ENCODE data around the gene CTU1. TPM values are rescaled to one million over a fixed set of nuclear protein-coding genes. Genes with fewer than 3 reads are reported as not detected.

Gene CTU1
- total and polyA plus RNA-seq, 9 donors, result 2.7 to 4.8 (median 3.4) TPM

GRCh38 chr19:51097796-51098195 lies 10.4 kb downstream of the CTU1 start:
- Histone ChIP-seq H3K4me1 (ENCODE audit: control insufficient read depth, insufficient read depth, low read length) (no peaks in the 10 kb centered on the region), H3K36me3 (ENCODE audit: control insufficient read depth, insufficient read depth, low read length) (peaks cover 22% of the 10 kb centered on the region), H3K27ac (ENCODE audit: low read length) (no peak overlapping the region), H3K9me3 (replicated peaks; ENCODE audit: control insufficient read depth, low read depth, low read length) (no peaks in the 10 kb centered on the region), H3K4me3 (ENCODE audit: low read length) (no peak overlapping the region), H3K27me3 (ENCODE audit: control insufficient read depth, insufficient read depth, low read length) (no peaks in the 10 kb centered on the region)
- WGBS (ENCODE audit: insufficient coverage), result 88% methylated on average over 17 of the region's 20 CpGs
- DNase-seq, result no peak

- Histone ChIP-seq H3K9me3 (replicated peaks; ENCODE audit: control insufficient read depth, low read depth, low read length) (no peaks in the 10 kb centered on the region), H3K27me3 (ENCODE audit: control insufficient read depth, insufficient read depth, low read length) (no peaks in the 10 kb centered on the region), H3K27ac (ENCODE audit: low read length) (no peak overlapping the region), H3K4me3 (ENCODE audit: low read length) (no peak overlapping the region), H3K4me1 (ENCODE audit: control insufficient read depth, insufficient read depth, low read length) (no peaks in the 10 kb centered on the region), H3K36me3 (ENCODE audit: control insufficient read depth, insufficient read depth, low read length) (peaks cover 16% of the 10 kb centered on the region)
- WGBS (ENCODE audit: insufficient coverage), result 0% methylated on average over 2 of the region's 8 CpGs
- no peak for DNase-seq
Measured at GRCh38 chr19:51097166-51097738, 11.0 kb downstream of the CTU1 start.

DNA sequence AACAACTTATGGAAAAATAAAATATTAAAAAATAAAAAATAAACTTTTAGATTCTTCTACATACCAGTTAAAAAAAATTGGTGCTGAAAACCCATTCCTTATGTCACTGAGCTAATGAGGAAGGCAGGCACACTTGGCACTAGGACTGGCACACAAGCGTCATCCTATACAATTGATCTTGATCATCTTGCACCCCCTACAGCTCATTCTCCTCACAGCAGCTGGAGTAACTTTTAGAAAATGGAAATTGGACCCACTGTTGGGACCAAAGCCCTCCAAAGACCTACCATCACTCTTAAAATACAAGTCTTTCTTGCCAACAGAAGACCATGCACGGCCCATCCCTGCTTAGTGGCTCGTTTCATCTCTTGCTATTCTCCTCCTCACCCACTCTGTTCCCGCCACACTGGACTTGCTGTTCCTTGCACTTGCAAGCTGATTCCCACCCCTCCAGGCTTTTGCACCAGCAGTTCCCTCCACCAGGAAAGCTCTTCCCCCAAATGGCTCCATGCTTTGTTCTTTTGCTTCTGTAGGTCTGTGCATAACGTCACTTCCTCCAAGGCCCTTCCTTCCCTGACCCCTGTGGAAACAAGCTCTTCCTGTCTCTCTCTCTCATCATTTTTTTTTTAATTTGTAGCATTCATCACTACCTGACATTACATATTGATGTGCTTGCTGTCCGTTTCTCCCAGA lies 11.6 kb downstream of the CTU1 start:
- H3K36me3 ChIP-seq (ENCODE audit: control insufficient read depth, insufficient read depth, low read length), result peaks cover 13% of the 10 kb centered on the region

DNA sequence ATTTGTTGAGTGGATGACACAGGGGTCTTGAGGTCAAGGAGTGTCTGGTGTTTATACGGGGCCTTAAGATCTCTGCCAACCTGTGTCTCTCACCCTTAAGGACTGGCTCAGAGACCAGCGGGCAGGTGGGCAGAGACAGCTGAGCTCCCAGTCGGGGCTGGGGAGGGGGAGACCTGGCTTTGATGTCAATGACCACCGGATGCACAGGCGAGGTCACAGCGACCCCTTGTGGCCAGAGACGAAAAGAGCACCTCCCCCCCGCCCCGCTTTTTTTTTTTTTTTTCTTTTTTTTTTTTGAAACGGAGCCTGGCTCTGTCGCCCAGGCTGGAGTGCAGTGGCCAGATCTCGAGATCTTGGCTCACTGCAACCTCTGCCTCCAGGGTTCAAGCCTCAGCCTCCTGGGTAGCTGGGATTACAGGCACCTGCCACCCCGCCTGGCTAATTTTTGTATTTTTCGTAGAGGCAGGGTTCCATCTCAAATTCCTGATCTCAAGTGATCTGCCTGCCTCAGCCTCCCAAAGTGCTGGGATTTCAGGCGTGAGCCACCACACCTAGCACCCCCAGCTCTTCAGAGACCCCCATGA lies 13.4 kb downstream of the CTU1 start:
- no peak for DNase-seq
- WGBS (ENCODE audit: insufficient coverage), result 25% methylated on average over 5 of the region's 15 CpGs

More for the DNA sequence above, 11.6 kb downstream of the CTU1 start:
- H3K4me3 ChIP-seq (ENCODE audit: low read length), result no peak overlapping the region
- no peaks in the 10 kb centered on the region for H3K4me1 ChIP-seq (ENCODE audit: control insufficient read depth, insufficient read depth, low read length)
- DNase-seq, result no peak
- no peaks in the 10 kb centered on the region for H3K27me3 ChIP-seq (ENCODE audit: control insufficient read depth, insufficient read depth, low read length)
- H3K27ac ChIP-seq (ENCODE audit: low read length), result no peak overlapping the region
- 73% methylated on average over 4 of the region's 6 CpGs for WGBS (ENCODE audit: insufficient coverage)
- H3K9me3 ChIP-seq (replicated peaks; ENCODE audit: control insufficient read depth, low read depth, low read length), result no peaks in the 10 kb centered on the region

GRCh38 chr19:51093510-51094345 lies 14.5 kb downstream of the CTU1 start:
- Histone ChIP-seq H3K27ac (ENCODE audit: low read length) (no peak overlapping the region), H3K4me3 (ENCODE audit: low read length) (no peak overlapping the region), H3K9me3 (replicated peaks; ENCODE audit: control insufficient read depth, low read depth, low read length) (no peaks in the 10 kb centered on the region), H3K36me3 (ENCODE audit: control insufficient read depth, insufficient read depth, low read length) (no peaks in the 10 kb centered on the region), H3K4me1 (ENCODE audit: control insufficient read depth, insufficient read depth, low read length) (no peaks in the 10 kb centered on the region), H3K27me3 (ENCODE audit: control insufficient read depth, insufficient read depth, low read length) (no peaks in the 10 kb centered on the region)
- no peak for DNase-seq
- WGBS (ENCODE audit: insufficient coverage), result 48% methylated on average over 18 of the region's 22 CpGs

More for the DNA sequence above, 13.4 kb downstream of the CTU1 start:
- Histone ChIP-seq H3K27ac (ENCODE audit: low read length) (no peak overlapping the region), H3K4me3 (ENCODE audit: low read length) (no peak overlapping the region), H3K4me1 (ENCODE audit: control insufficient read depth, insufficient read depth, low read length) (no peaks in the 10 kb centered on the region), H3K36me3 (ENCODE audit: control insufficient read depth, insufficient read depth, low read length) (peaks cover 4% of the 10 kb centered on the region), H3K9me3 (replicated peaks; ENCODE audit: control insufficient read depth, low read depth, low read length) (no peaks in the 10 kb centered on the region), H3K27me3 (ENCODE audit: control insufficient read depth, insufficient read depth, low read length) (no peaks in the 10 kb centered on the region)

DNA sequence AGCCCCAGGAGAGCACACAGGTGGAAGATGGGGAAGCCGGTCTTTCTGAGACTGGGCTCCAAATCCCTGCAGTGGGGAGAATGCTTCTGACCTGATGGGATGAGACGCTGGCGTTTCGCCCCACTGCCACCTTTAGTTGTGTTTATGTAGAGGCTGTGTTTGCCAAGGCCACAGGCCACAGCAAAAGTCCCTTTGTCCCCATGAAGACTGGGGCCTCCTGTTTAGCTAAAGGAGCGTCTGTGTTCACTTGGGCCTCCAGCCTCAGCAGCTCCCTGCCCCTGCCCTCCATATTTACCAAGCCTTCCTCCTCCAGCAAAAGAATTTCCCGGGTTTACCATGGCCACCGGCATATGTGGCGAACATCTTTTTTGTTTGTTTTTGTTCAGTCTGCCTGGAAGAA lies 15.1 kb downstream of the CTU1 start:
- WGBS (ENCODE audit: insufficient coverage), result 72% methylated on average over 4 of the region's 8 CpGs
- no peaks in the 10 kb centered on the region for H3K36me3 ChIP-seq (ENCODE audit: control insufficient read depth, insufficient read depth, low read length)
- DNase-seq, result no peak
- no peaks in the 10 kb centered on the region for H3K27me3 ChIP-seq (ENCODE audit: control insufficient read depth, insufficient read depth, low read length)
- H3K27ac ChIP-seq (ENCODE audit: low read length), result no peak overlapping the region
- no peaks in the 10 kb centered on the region for H3K4me1 ChIP-seq (ENCODE audit: control insufficient read depth, insufficient read depth, low read length)
- H3K9me3 ChIP-seq (replicated peaks; ENCODE audit: control insufficient read depth, low read depth, low read length), result no peaks in the 10 kb centered on the region
- H3K4me3 ChIP-seq (ENCODE audit: low read length), result no peak overlapping the region

DNA sequence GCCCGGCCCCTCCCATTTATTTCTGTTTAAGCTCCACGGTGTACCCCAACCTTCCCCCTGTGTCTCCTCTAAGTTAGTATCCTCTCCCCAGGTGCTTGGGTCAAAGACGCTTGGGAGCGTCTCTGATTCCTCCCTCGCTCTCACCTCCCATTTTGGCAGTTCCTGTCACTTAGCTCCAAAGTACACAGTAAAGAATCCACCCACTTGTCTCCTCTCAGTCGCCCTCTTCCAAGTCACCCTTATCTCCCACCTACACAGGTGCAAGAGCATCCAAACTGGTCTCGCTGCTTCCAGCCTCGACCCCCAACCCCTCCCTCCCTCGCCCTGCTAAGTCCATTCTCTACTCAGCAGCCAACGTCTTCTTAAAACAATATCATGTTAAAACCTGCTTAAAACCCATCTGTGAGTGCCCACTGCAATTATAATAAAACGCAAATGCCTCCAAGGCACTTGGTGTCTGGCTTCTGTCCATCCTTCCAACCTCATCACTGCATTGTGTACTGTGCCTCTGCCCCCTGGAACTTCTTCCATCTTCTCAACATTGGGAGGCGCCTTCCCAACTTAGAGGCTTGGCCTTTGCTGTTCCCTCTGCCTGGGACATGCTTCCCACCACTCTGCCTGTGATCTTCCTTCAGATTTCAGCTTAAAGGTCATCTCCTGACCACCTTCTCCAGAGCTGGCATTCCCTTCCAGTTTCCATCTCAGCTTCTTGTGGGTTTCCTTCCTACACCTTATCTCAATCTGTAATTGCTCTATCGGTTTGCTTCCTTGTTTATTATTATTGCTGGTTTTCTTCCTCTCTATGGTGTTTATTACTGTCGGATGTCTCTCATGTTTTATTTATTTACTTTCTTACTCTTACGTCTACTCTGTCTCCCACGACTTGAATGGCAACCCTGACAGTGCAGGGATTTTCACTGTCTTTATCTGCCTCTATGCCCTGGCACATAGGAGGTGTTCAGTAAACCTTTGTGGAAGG lies 16.0 kb downstream of the CTU1 start:
- WGBS (ENCODE audit: insufficient coverage), result 65% methylated on average over 12 of the region's 16 CpGs

GRCh38 chr19:51091126-51091525 lies 17.1 kb downstream of the CTU1 start:
- Histone ChIP-seq H3K36me3 (ENCODE audit: control insufficient read depth, insufficient read depth, low read length) (no peaks in the 10 kb centered on the region), H3K27me3 (ENCODE audit: control insufficient read depth, insufficient read depth, low read length) (no peaks in the 10 kb centered on the region), H3K9me3 (replicated peaks; ENCODE audit: control insufficient read depth, low read depth, low read length) (no peaks in the 10 kb centered on the region), H3K27ac (ENCODE audit: low read length) (no peak overlapping the region), H3K4me1 (ENCODE audit: control insufficient read depth, insufficient read depth, low read length) (no peaks in the 10 kb centered on the region), H3K4me3 (ENCODE audit: low read length) (no peak overlapping the region)
- no peak for DNase-seq
- 72% methylated on average over 10 of the region's 10 CpGs for WGBS (ENCODE audit: insufficient coverage)

More for the DNA sequence above, 16.0 kb downstream of the CTU1 start:
- Histone ChIP-seq H3K27ac (ENCODE audit: low read length) (no peak overlapping the region), H3K9me3 (replicated peaks; ENCODE audit: control insufficient read depth, low read depth, low read length) (no peaks in the 10 kb centered on the region), H3K27me3 (ENCODE audit: control insufficient read depth, insufficient read depth, low read length) (no peaks in the 10 kb centered on the region), H3K4me3 (ENCODE audit: low read length) (no peak overlapping the region), H3K4me1 (ENCODE audit: control insufficient read depth, insufficient read depth, low read length) (no peaks in the 10 kb centered on the region), H3K36me3 (ENCODE audit: control insufficient read depth, insufficient read depth, low read length) (no peaks in the 10 kb centered on the region)
- DNase-seq, result no peak

GRCh38 chr19:51090471-51090870 lies 17.7 kb downstream of the CTU1 start:
- Histone ChIP-seq H3K36me3 (ENCODE audit: control insufficient read depth, insufficient read depth, low read length) (no peaks in the 10 kb centered on the region), H3K27me3 (ENCODE audit: control insufficient read depth, insufficient read depth, low read length) (no peaks in the 10 kb centered on the region), H3K27ac (ENCODE audit: low read length) (no peak overlapping the region), H3K4me3 (ENCODE audit: low read length) (no peak overlapping the region), H3K9me3 (replicated peaks; ENCODE audit: control insufficient read depth, low read depth, low read length) (no peaks in the 10 kb centered on the region), H3K4me1 (ENCODE audit: control insufficient read depth, insufficient read depth, low read length) (no peaks in the 10 kb centered on the region)
- DNase-seq, result no peak
- 48% methylated on average over 2 of the region's 8 CpGs for WGBS (ENCODE audit: insufficient coverage)

All from muscle of leg (tissue), 11 donors.